Spinal cord (tissue), 10 donors: ENCODE results near the gene GALNT6. TPM values are rescaled to one million over a fixed set of nuclear protein-coding genes. Genes with fewer than 3 reads are reported as not detected.

Source experiments
- DNase-seq, 6 donors: peaks; one replicate each; pipeline versions ENCODE4 v3.0.0 to v3.0.0-alpha.2; 2013 to 2015; ENCODE audit warnings: low spot score in 6 of 6, low read depth in 4 of 6
- H3K27ac ChIP-seq: one replicate; pipeline ENCODE4 v1.5.1; 2013; ENCODE audit warnings: low read depth, low read length, control low read depth
- H3K27me3 ChIP-seq: one replicate; pipeline ENCODE4 v1.6.1; 2013; ENCODE audit warnings: low read length; ENCODE audit not compliant: control insufficient read depth, insufficient read depth
- H3K36me3 ChIP-seq: one replicate; pipeline ENCODE4 v1.6.1; 2013; ENCODE audit warnings: low read length; ENCODE audit not compliant: control insufficient read depth, insufficient read depth
- H3K4me1 ChIP-seq: one replicate; pipeline ENCODE4 v1.6.1; 2013; ENCODE audit warnings: low read length; ENCODE audit not compliant: control insufficient read depth, insufficient read depth
- H3K4me3 ChIP-seq: one replicate; pipeline ENCODE4 v1.5.1; 2013; ENCODE audit warnings: low read depth, low read length, control low read depth
- H3K9me3 ChIP-seq: one replicate; pipeline ENCODE4 v1.6.1; 2013; ENCODE audit warnings: low read length; ENCODE audit not compliant: control insufficient read depth, insufficient read depth
- WGBS: methylation state at CpG from one replicate; pipeline ENCODE4 v1.1.5; 2013; ENCODE audit warnings: missing lambda C conversion rate; ENCODE audit not compliant: insufficient coverage; 5-methylcytosine and 5-hydroxymethylcytosine counted together
- polyA plus RNA-seq, 2 donors: library from polyadenylated mRNA; unstranded; fragments of 120-200 nt; gene quantifications; one replicate each; pipeline ENCODE4 v1.2.1, GENCODE V29; 2013; ENCODE audit not compliant: insufficient read length in 2 of 2
- total RNA-seq, 2 donors: library from RNA; depleted of rRNA in 1 of 2; stranded (reverse); fragments of 120-200 nt in 1 of 2; fragments of >200 nt in 1 of 2; gene quantifications; one replicate each; pipeline versions ENCODE4 v1.2.3 to v1.2.4, GENCODE V29; 2013 to 2014
- donor health status: healthy.

GALNT6 gene
- total and polyA plus RNA-seq, 4 donors: 0.80 to 5.0 (median 1.0) TPM

- Histone ChIP-seq H3K27ac (no peak overlapping the region), H3K27me3 (no peaks in the 10 kb centered on the region), H3K36me3 (no peaks in the 10 kb centered on the region), H3K4me3 (no peak overlapping the region), H3K4me1 (no peaks in the 10 kb centered on the region), H3K9me3 (no peaks in the 10 kb centered on the region)
- no peak for DNase-seq
- WGBS: 62% methylated on average over 3 of the region's 3 CpGs
Observed at GRCh38 chr12:51406290-51406689, 15.1 kb upstream of the GALNT6 start.

DNA sequence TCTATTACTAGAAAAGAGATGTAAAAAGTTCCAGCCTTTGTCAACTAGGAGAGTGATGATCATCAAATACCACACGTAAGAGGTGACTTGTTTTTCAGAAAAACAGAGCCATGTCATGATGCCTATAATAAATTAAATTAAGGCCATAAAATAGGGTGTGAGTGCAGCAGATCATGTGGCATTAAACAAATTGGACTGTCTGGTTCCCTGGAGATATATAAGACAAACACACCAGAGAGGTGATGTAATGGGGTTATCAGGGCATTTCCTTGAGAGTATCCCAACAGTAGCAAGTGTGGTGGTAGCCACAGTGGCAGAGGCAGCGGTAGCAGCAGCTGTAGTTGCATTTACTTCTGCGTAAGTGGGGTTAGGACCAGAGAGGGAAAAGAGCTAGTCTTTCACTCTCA is 14.6 kb upstream of the GALNT6 start:
- no peak for DNase-seq
- Histone ChIP-seq H3K27me3 (no peaks in the 10 kb centered on the region), H3K4me1 (no peaks in the 10 kb centered on the region), H3K36me3 (no peaks in the 10 kb centered on the region), H3K4me3 (no peak overlapping the region), H3K9me3 (no peaks in the 10 kb centered on the region), H3K27ac (no peak overlapping the region)
- WGBS: no CpG with 5 or more reads among the region's 3 CpGs

- no peak overlapping the region for H3K4me3 ChIP-seq
Observed at GRCh38 chr12:51404627-51405026, 13.4 kb upstream of the GALNT6 start.

GRCh38 chr12:51403681-51404136 is 12.5 kb upstream of the GALNT6 start:
- H3K27me3 ChIP-seq: no peaks in the 10 kb centered on the region
- H3K27ac ChIP-seq: no peak overlapping the region
- no peak overlapping the region for H3K4me3 ChIP-seq
- no peaks in the 10 kb centered on the region for H3K4me1 ChIP-seq
- DNase-seq: no peak
- no peaks in the 10 kb centered on the region for H3K36me3 ChIP-seq
- 75% methylated on average over 4 of the region's 4 CpGs for WGBS
- H3K9me3 ChIP-seq: no peaks in the 10 kb centered on the region

More at GRCh38 chr12:51404627-51405026, 13.4 kb upstream of the GALNT6 start:
- Histone ChIP-seq H3K36me3 (no peaks in the 10 kb centered on the region), H3K9me3 (no peaks in the 10 kb centered on the region), H3K4me1 (no peaks in the 10 kb centered on the region), H3K27ac (no peak overlapping the region), H3K27me3 (no peaks in the 10 kb centered on the region)
- DNase-seq: no peak
- 100% methylated on average over 1 of the region's 3 CpGs for whole genome bisulfite sequencing

DNA sequence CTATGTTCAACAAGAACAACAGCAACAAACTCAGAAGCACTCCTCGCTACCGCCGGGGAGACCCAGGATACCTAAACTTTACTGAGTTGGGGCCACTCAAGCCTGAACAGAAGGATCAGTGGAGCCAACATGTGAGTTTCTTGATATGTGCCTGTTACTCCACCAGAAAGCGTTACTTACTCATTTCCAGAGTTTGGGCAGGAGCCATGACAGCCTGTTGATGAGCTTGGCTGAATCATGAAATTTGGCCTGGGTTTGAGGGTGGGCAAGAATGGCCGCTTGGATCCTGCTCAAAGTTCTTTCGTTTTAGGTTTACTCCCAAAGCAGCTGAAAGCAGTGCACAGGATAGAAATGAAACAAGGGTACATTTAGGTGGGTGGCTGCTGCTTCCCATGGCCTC is 12.0 kb upstream of the GALNT6 start:
- no peak overlapping the region for H3K27ac ChIP-seq
- no peaks in the 10 kb centered on the region for H3K36me3 ChIP-seq
- H3K4me1 ChIP-seq: no peaks in the 10 kb centered on the region
- no peak overlapping the region for H3K4me3 ChIP-seq
- DNase-seq: no peak
- WGBS: 96% methylated on average over 6 of the region's 6 CpGs
- H3K9me3 ChIP-seq: no peaks in the 10 kb centered on the region
- H3K27me3 ChIP-seq: no peaks in the 10 kb centered on the region

GRCh38 chr12:51401900-51402299 is 10.7 kb upstream of the GALNT6 start:
- no peak overlapping the region for H3K27ac ChIP-seq
- no peaks in the 10 kb centered on the region for H3K36me3 ChIP-seq
- H3K4me1 ChIP-seq: no peaks in the 10 kb centered on the region
- no peak for DNase-seq
- no peaks in the 10 kb centered on the region for H3K9me3 ChIP-seq
- no CpG with 5 or more reads among the region's 1 CpG for WGBS
- H3K4me3 ChIP-seq: no peak overlapping the region
- peaks cover 2% of the 10 kb centered on the region for H3K27me3 ChIP-seq

GRCh38 chr12:51401486-51401885 is 10.3 kb upstream of the GALNT6 start:
- H3K36me3 ChIP-seq: no peaks in the 10 kb centered on the region

DNA sequence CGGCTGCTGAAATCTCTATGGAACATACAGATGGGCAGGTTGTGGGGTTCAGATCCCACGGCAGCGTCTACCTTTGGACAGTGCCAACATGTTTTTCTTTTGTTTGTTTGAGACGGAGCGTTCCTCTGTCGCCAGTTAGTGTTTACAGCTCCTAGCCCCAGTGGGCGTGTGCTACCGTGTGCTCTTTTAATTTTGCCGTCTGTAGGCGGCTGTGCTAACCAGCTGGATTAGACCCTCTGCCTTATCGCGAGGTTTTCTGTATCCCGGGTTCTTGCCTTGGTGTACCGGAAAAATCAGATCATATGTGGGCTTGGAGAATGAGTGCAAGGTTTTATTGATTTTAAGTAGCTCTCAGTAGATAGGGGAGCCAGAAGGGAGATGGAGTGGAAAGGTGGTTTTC is 9.8 kb upstream of the GALNT6 start:
- Histone ChIP-seq H3K4me1 (no peaks in the 10 kb centered on the region), H3K36me3 (no peaks in the 10 kb centered on the region), H3K9me3 (no peaks in the 10 kb centered on the region), H3K27me3 (peaks cover 2% of the 10 kb centered on the region), H3K4me3 (no peak overlapping the region), H3K27ac (no peak overlapping the region)
- 82% methylated on average over 12 of the region's 14 CpGs for WGBS
- DNase-seq: no peak

More at GRCh38 chr12:51401486-51401885, 10.3 kb upstream of the GALNT6 start:
- no peak for DNase-seq
- WGBS: 87% methylated on average over 13 of the region's 13 CpGs
- Histone ChIP-seq H3K4me3 (no peak overlapping the region), H3K27ac (no peak overlapping the region), H3K9me3 (no peaks in the 10 kb centered on the region), H3K4me1 (no peaks in the 10 kb centered on the region), H3K27me3 (peaks cover 2% of the 10 kb centered on the region)

GRCh38 chr12:51399891-51400290 is 8.7 kb upstream of the GALNT6 start:
- no peak overlapping the region for H3K27ac ChIP-seq
- 80% methylated on average over 3 of the region's 4 CpGs for WGBS
- no peak for DNase-seq

DNA sequence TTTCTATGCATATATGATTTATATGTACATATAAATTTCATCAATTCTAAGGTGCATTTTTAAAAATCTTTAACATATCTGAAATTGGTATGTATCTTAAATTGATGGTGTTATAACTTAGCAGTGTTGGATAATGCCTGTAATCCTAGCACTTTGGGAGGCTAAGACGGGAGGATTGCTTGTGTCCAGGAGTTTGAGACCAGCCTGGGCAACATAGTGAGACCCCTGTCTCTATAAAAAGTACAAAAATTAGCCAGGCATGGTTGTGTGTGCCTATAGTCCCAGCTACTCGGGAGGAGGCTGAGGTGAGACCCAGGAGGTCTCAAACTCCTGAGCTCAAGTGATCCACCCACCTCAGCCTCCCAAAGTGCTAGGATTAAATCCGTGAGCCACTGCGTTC is 6.5 kb upstream of the GALNT6 start:
- peaks cover 1% of the 10 kb centered on the region for H3K4me1 ChIP-seq
- no peak overlapping the region for H3K4me3 ChIP-seq
- peaks cover 26% of the 10 kb centered on the region for H3K27me3 ChIP-seq
- no peaks in the 10 kb centered on the region for H3K36me3 ChIP-seq
- 93% methylated on average over 2 of the region's 4 CpGs for WGBS
- no peaks in the 10 kb centered on the region for H3K9me3 ChIP-seq
- H3K27ac ChIP-seq: no peak overlapping the region
- no peak for DNase-seq

More at GRCh38 chr12:51399891-51400290, 8.7 kb upstream of the GALNT6 start:
- no peaks in the 10 kb centered on the region for H3K36me3 ChIP-seq
- peaks cover 8% of the 10 kb centered on the region for H3K27me3 ChIP-seq
- H3K4me1 ChIP-seq: no peaks in the 10 kb centered on the region
- no peak overlapping the region for H3K4me3 ChIP-seq
- no peaks in the 10 kb centered on the region for H3K9me3 ChIP-seq
